ENCODE results near the gene PYM1. TPM values are rescaled to one million over a fixed set of nuclear protein-coding genes. Genes with fewer than 3 reads are reported as not detected.
"Not testable (repeated sequence)": the region's sequence is repeated elsewhere in the genome, so short reads cannot be mapped to it uniquely, and the experiment has no call there.

The PYM1 gene
- total RNA-seq, 1 donor from 2014 or later = 20.0 TPM

DNA sequence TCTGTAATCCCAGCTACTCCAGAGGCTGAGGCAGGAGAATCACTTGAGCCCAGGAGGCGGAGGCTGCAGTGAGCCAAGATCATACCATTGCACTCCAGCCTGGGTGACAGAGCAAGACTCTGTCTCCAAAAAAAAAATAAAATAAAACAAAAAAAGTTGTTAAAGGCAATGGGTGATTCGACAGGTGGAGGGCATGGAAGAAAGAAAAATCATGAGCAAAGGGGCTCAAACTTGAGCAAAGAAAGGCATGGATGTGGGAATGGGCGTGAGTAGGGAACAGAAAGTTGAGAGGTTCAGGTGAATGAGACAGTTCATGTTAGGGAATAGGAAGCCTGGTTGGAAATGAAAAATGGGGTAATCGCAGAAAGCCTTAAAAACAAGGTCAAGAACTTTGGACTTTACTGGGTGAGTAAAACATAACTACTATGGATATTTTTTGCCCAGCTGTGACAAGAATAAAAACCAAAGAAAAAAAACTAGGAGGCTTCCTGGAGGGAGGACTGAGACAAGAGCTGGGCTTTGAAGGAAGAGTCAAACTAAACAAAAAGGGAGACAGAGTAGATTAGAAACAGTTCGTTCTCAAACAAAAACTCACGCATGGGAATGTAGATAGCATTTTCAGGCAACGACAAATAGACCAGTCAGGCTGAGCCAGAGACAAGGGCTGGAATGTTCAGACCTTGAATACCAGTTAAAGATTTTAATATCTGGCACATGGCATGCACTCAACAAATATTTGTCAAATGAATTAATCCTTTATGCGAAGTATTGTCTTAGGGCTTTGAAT, 18.8 kb downstream of the PYM1 start:
- DNase-seq = no peak

DNA sequence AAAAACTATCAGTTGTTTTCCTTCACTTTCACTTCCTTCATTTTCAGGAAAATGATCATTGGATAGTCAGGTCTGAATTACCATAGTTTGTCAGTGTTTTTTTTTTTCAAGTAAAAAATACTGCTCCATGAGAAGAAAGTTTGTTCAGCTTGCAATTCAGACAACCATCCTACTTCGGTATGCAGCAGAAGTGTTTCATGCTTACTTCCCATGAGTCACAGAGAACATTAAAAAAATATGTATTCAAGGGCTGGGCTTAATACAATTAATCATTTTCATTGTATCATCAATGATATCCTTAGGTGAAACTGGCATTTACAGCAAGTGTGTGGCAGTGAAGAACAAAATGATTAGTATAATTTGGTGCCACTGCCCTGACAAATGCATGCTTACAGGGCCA, 21.6 kb downstream of the PYM1 start:
- DNase-seq = no peak

DNA sequence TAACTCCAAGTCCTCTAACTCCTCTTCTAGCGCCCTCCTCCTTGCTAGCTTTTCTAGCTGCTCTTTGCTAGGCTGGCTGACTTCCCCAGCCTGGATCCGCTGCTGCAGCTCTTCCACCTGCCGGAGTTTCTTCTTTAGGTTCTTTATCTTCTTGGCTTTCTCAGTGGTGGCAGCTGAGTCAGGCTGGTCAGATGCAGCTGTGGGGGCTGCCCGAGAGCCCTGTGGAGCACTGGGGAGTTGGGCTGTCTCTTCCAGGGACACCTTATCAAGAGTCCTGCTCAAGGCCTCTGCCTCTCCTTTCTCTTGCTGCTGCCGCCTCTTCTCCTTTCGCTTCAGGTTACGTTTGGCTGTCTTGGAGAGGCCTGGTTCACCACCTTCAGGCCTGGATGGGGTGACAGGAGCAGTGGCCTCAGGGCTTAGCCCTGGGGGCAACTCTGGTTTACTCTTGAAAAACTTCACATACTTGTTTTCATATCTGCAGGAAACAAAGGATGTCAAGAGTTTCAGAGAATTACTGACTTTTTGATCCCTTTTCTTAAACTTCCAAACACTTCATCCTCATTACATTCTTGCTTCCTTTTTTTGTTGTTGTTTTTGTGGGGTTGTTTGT, 25.7 kb downstream of the PYM1 start:
- DNase-seq = no peak

DNA sequence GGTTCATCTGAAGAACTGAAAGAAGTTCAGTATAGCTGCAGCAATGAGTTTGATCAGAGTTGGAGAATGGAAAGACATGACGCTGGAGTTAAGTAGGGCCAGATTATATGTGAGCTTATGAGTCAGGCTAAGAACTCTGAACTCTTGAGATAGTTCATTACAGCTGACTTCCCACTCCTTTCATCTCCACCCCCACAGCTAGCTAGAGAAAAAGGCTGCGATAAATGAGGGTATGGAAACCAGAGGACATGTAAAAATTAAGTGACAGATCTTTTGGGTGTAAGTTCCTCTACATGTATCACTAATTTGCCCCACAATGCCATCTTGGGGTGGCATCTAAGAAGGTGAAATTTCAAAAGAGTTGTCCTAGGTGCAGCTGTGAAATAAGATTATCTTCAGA, 28.6 kb downstream of the PYM1 start:
- DNase-seq = no peak

DNA sequence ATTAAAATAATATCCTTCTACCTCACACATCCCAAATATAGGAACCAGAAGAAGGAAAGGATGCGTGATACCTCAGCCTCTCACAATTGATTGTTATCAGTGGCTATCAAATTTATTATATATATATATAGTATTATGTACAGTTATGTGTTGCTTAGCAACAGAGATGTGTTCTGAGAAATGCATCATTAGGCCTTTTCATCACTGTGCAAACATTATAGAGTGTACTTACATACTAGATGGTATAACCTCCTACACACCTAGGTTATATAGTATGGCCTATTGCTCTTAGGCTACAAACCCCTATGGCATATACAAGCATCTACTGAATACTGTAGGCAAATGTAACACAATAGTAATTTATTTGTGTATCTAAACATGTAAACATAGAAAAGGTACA, 34.0 kb downstream of the PYM1 start:
- no peak for DNase-seq

DNA sequence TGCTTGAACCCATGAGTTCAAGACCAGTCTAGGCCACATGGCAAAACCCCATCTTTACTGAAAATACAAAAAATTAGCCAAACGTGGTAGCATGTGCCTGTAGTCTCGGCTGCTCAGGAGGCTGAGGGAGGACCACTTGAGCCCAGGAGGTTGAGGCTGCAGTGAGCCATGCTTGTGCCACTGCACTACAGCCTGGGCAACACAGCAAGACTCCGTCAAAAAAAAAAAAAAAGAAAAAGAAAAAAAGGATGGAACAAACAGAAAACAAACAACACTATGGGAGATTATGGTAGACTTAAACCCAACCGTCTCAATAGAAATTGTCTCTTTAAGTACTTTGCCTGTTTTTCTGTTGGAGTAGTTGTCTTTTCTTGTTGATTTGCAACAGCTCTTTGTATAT, 36.4 kb downstream of the PYM1 start:
- DNase-seq = no peak

DNA sequence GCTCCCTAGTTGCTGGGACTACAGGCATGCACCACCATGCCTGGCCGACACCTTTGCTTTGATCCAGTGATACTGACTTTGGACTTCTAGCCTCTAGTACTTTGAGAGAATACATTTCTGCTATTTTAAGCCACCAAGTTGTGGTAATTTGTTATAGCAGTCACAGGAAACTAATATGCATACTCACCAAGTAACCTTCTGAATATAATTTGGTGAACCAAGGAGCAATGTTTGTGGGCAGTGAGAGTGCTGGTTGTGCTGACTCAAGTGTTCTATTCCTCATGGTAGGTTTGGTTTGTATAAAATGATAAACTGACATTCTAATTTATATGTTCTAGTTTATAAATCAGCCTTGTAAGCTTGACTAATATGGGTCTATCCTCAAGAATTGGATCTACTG, 42.6 kb downstream of the PYM1 start:
- no peak for DNase-seq

DNA sequence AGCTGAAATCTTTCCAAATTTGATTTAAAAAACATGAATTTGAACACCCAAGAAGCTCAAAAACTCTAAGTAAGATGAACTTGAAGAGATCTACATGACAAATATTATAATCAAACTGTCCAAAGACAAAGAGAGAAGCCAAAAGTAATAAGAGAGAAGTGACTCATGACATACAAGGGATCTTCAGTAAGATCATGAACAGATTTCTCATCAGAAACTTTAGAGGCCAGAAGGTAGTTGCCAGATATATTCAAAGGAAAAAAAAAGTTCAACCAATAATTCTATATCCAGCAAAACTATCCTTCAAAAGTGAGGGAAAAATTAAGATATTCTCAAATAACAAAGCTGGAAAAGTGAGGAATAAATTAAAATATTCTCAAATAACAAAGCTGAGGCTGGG, 49.9 kb downstream of the PYM1 start:
- no peak for DNase-seq

DNA sequence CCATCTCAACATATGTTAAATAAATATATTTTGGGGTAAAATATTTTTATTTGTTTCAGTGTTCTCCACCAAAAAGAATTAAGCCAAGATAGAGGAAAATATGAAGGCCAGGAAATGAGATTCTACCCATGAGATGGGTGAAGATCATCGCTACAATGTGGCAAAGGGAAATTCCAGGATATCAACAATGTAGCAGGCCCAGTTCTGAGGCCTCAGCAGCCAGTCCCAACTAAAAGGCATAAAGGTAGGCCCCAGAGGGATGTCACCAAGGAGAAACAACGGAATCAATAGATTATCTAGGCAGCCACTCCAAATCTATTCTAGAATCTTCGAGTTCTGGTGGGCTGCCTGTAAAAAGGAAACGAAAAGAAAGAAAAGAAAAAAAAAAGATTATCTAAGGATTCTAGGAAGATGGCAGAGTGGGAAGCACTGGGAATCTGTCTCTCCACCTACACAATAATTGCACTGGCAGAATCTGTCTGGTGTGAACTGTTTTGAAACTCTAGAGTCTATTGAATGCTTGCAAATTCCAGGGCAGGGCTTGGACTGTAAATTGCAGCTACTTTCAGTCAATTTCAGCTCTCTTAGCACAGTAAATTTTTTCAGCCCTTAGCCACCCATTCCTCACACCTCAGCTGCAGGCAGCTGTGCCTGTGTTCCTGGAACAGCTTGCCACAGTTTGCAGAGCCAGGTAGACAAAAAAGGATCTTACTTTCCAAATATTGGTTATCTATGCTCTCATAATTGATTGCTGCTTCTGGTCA, 51.8 kb downstream of the PYM1 start:
- no peak for DNase-seq

DNA sequence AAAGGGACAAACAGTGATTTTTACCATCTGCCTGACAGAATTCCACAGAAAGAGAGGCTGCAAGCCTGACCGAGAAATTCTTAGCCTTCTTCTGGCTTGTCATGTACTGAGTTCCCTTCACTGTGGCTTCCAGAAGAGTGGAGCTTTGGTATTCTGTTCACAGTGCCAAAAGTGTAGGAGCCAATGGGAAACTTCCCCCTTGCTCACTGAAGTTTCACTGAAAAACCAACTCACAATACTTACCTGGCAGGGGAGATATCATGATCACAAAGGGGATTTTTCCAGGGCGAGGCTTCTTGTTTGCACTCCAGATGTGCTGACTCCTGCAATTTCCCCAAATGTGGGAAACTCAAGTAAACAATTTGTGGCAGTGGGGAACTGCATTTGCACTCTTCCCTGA, 53.3 kb downstream of the PYM1 start:
- DNase-seq = no peak

DNA sequence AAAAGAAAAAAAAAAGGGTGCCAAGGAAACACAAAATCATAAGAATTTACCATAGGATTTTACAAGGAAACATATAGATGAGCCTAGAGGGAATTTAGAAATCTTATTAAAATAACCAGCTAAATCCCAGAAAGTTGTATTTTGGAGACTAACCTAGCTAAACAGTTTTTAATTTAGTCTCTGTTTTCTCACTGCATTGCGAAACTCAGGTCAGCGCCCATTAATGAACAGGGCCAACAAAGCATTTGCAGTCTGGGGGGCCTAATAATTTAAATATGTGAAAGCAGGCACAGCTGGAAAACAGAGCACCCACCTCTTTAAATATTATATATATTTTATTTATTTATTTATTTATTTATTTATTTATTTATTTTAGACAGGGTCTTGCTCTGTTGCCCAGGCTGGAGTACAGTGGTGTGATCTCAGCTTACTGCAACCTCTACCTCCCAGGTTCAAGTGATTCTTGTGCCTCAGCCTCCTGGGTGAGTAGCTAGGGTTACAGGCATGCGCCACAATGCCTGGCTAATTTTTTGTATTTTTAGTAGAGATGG, 61.2 kb downstream of the PYM1 start:
- DNase-seq = not testable (repeated sequence)

DNA sequence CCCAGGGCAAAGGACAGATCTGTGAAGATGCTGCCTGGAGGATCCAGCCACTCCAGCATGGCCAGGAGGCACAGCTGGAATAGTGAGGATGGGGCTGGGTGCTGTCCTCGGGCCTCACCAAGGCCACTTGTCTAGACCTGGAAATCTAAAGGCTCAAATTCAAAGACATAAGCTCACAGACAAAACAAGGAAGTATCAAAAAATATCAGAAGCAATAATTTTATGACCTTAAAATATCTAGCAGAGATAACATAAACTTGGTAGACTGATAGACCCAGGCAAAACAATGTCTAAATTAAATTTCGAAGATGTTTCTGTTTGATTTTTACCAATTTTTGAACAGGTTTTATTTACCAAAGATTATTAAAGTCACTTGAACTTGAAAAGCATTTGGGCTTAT, 62.4 kb downstream of the PYM1 start:
- DNase-seq = no peak

DNA sequence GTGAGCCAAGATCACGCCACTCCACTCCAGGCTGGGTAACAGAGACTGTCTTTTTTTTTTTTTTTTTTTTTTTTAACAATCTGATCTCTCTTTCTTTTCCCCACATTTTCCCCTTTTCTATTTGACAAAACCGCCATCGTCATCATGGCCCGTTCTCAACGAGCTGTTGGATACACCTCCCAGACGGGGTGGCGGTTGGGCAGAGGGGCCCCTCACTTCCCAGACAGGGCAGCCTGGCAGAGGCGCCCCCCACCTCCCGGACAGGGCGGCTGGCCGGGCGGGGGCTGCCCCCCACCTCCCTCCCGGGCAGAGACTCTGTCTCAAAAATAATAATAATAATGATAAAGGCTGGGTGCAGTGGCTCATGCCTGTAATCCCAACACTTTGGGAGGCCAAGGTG, 64.8 kb downstream of the PYM1 start:
- not testable (repeated sequence) for DNase-seq

DNA sequence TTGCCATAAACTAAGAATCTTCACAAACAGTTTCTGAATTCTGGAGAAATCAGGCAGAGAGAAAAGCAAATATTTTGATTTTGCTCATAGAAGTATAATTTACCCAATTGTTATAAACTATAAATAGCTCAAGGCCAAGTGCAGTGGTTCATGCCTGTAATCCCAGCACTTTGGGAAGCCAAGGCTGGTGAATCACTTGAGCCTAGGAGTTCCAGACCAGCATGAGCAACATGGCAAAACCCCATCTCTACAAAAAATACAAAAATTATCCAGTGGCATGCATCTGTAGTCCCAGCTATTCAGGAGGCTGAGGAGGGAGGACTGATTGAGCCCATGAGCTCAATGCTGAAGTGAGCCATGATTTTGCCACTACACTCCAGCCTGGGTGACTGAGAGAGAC, 65.4 kb downstream of the PYM1 start:
- no peak for DNase-seq

DNA sequence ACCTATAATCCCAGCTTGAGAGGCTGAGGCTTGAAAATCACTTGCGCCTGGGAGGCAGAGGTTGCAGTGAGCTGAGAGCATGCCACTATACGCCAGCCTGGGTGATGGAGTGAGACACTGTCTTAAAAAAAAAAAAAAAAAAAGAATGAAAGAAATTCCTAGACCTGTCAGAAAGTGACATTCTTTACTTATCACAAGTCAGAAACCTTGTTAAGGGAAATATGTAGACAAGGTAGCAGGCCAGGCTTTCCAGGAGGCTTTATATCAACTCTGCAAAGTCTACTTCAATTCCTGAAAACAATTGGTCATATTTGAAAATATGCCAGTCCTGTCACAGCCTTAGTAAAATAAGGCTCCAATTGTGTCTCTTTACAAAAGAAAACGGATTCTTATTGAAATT, 65.8 kb downstream of the PYM1 start:
- DNase-seq = no peak

DNA sequence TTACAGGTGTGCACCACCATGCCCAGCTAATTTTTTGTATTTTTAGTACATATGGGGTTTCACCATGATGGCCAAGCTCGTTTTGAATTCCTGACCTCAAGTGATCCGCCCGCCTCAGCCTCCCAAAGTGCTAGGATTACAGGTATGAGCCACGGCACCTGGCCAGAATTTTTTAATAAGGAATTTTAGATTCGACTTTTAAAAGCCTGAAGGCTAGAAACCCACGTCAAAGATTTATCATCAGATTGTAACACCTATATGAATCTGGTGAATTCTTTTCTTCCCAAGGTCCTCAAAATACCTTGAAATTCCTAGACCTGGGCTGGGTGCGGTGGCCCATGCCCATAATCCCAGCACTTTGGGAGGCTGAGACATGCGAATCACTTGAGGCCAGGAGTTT, 66.3 kb downstream of the PYM1 start:
- DNase-seq = no peak

DNA sequence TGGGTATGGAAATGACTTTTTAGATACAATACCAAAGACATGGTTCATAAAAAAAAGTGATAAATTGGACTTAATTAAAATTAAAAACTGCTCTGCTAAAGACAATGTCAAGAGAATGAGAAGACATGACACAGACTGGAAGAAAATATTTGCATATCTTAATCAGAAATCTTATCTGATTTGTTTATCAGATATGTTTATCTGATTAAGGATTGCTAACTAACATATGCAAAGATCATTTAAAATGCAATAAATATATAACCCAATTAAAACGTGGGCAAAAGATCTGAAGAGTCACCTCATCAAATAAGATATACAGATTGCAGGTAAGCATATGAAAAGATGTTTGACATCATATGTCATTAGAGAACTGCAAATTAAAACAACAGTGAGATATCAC, 75.0 kb downstream of the PYM1 start:
- DNase-seq = no peak

Other genes starting within 250 kb of the PYM1 start
- gene ITGA7, start 220.0 kb downstream of the PYM1 start, total RNA-seq = 6.2 TPM
- 46.0 TPM for gene BLOC1S1, start 211.8 kb downstream of the PYM1 start, total RNA-seq
- 6.6 TPM for gene RDH5, start 207.5 kb downstream of the PYM1 start, total RNA-seq
- gene CD63, start 198.9 kb downstream of the PYM1 start, total RNA-seq = 187 TPM
- gene GDF11, start 184.8 kb downstream of the PYM1 start, total RNA-seq = 6.6 TPM
- gene SARNP, start 110.2 kb downstream of the PYM1 start, total RNA-seq = 84.7 TPM
- 6.2 TPM for gene ORMDL2, start 109.9 kb downstream of the PYM1 start, total RNA-seq
- gene DNAJC14, start 98.3 kb downstream of the PYM1 start, total RNA-seq = 36.3 TPM
- gene MMP19, start 85.0 kb downstream of the PYM1 start, total RNA-seq = not detected
- 10.9 TPM for gene DGKA, start 3.3 kb upstream of the PYM1 start, total RNA-seq
- not detected for gene PMEL, start 38.1 kb upstream of the PYM1 start, total RNA-seq
- gene CDK2, start 38.9 kb upstream of the PYM1 start, total RNA-seq = 6.7 TPM
- gene RAB5B, start 46.2 kb upstream of the PYM1 start, total RNA-seq = 37.4 TPM
- 8.3 TPM for gene SUOX, start 69.4 kb upstream of the PYM1 start, total RNA-seq
- gene IKZF4, start 93.1 kb upstream of the PYM1 start, total RNA-seq = 5.5 TPM
- gene RPS26, start 114.0 kb upstream of the PYM1 start, total RNA-seq = 61.3 TPM
- gene ERBB3, start 152.3 kb upstream of the PYM1 start, total RNA-seq = 2.2 TPM
- gene PA2G4, start 176.7 kb upstream of the PYM1 start, total RNA-seq = 64.9 TPM
- gene RPL41, start 188.7 kb upstream of the PYM1 start, total RNA-seq = 1,070 TPM
- 10.6 TPM for gene ZC3H10, start 190.4 kb upstream of the PYM1 start, total RNA-seq
- 21.8 TPM for gene ESYT1, start 200.4 kb upstream of the PYM1 start, total RNA-seq
- 77.0 TPM for gene MYL6B, start 224.7 kb upstream of the PYM1 start, total RNA-seq
- 417 TPM for gene MYL6, start 230.5 kb upstream of the PYM1 start, total RNA-seq